Measurements from ENCODE around the gene CD300LG.

The CD300LG gene

DNA sequence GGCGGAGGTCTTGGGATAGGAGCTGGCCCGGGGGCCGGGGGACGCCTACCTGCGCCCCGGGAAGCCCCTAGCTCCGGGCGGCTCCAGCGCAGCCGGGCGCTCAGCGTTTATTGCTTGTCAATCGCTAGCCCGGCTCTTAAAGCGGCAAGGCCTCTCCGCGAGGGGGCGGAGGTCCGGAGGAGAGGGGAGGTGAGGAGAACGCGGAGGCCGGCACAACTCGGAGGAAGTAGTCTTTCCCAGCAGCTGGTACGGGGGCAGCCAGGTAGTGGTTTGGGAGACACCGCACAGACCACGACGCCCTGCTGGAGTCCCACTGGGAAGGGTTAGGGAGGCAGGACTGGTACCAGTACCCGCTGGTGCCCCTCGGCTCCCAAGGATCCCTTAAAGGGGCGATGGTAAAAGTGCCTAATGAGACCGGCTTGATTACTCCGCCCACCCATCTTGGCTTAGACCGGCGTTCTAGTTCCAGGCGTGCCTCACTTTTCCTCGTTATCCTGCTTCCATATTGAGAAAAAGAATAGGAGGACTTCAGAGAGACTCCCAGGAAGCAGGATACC is 60.5 kb downstream of the CD300LG start, which contains the start of gene MPP2:
Gene MPP2 (minus strand): TSS at position 112 of the 557 bp plus-strand sequence. CDS start 3,076 bp downstream, outside the sequence.
- DNase-seq (ENCODE audit: low read depth): peak; percentile 46

DNA sequence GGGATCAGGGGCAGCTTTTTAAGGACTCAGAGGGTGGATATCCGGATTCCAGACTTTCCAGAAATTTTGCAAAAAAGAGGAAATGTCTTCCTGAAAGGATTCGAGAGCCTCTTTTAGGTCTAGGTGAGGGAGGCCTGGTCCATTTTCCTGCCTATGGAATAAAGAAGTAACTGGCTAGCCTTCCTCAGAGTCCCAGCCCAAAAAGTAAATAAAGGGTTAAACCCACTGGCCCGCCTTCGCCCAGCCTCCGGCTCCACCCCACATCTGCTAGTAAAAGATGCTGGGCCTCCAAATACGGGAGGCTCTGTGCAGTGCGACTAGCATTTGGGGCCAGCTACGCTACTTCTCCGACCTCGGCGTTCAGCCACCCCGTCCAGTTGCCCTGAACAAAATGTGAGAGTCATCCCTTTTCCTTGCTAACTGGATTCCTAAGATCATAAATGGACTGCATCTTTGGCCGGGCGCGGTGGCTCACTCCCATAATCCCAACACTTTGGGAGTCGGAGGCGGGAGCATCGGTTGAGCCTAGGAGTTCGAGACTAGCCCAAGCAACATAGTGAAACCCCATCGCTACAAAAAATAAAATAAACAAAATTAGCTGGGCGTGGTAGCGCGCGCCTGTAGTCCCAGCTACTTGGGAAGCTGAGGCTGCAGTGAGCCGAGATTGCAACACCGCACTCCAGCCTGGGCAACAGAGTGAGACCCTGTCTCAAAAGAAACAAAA is 61.2 kb downstream of the CD300LG start:
- peak; percentile 35 for DNase-seq (ENCODE audit: low read depth)

DNA sequence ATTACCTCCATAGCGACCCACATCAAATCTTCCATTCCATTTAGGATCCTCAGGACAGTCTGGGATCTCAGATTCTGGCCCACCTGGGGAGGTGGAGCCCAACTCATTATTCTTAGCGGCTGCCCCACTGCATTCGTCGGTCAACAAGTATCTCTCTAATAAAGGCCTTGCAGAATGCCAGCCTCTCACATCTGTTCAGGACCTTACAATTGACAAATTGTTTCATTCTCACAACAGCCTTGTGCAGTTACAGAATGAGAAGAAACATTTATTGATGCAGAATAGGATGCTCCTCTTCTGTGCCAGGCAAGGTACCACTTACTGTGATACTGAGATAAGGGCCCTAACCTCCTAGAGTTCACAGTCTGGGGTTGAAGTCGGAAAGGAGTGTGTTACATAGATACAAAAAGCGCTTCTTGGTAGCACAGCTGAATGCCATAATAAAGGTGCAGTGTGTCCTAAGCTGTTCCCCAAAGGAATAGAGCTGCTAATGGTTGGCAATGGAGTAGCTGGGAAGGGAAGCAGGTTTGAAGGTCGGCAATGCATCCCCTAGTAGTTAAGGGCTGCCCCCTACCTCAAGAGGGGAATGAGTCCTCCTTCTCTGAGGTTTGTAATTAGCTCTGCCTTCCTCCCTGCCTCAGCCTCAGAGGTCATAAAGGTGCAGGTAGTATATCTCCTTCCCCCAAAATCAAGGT is 62.7 kb downstream of the CD300LG start:
- no peak for DNase-seq (ENCODE audit: low read depth)

DNA sequence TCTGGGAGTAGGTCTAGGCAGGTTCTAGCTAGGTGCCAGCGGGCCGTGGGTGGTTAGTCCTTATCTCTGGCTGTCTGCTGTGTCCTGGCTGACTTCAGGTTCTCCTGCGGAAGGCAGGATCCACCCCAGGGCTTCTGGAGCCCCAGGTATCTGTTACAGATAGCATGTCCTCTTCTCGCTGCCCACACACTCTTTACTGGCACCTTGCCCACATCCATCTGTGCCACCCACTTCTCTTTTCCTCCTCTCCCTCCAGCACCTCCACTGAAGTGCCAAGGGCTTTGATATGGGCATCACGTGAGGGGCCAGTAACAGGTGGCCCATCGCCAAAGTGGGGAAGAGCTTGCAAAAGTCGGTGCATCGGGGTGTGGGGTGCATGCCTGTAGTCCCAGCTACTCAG is 64.9 kb downstream of the CD300LG start:
- no peak for DNase-seq (ENCODE audit: low read depth)

DNA sequence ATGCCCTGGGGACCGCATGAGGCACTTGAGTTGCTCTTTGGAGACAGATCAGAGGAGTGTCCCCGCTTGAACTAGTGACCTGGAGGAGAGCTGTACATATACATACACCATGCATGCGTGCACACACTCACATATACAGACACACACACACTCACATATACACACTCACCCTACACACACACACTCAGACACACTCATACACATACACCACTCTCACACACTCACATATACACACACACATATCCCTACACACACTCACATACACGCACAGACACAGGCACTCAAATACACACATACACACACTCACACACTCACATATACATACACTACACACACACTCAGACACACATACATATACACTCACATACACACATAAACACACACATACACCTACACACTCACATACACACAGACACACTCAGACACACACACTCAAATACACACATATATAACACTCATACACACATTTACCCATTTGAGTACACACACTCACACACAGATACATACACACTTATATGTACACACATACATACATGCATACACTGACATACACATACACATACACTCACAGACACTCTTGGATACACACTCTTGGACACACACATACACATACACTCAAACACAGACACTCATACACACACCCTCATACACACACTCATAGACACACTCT is 65.8 kb downstream of the CD300LG start:
- DNase-seq (ENCODE audit: low read depth): no peak

All from T follicular helper cell (primary cell).